Activated T-cell treated with anti-CD3 and anti-CD28 coated beads, Interleukin-2, amount 50 U/mL, for 72 hours (primary cell): ENCODE data around the gene ESYT2. TPM values are rescaled to one million over a fixed set of nuclear protein-coding genes. Genes with fewer than 3 reads are reported as not detected.
"Not testable (repeated sequence)": the region's sequence is repeated elsewhere in the genome, so short reads cannot be mapped to it uniquely, and the experiment has no call there.

ENCODE experiments used
- ATAC-seq, 2 donors: fragments of 150-1000 bp; cut with Tn5 transposase; replicated peaks in 1 of 2; 2 replicates each; pipeline ENCODE4 v1.10.0; 2021; ENCODE audit warnings: moderate library complexity in 2 of 2, mild to moderate bottlenecking in 1 of 2
- DNase-seq, 2 donors: peaks; one replicate each; pipeline ENCODE4 v3.0.0; 2021 to 2022; ENCODE audit warnings: mixed read lengths in 1 of 2
- H3K27ac Mint-ChIP-seq: one replicate; pipeline ENCODE4 v1.8.0; 2022; ENCODE audit warnings: mild to moderate bottlenecking, moderate library complexity, mixed read lengths
- H3K27me3 Mint-ChIP-seq: one replicate; pipeline ENCODE4 v1.8.0; 2022; ENCODE audit warnings: low read depth, mixed read lengths
- H3K36me3 Mint-ChIP-seq, 2 donors: one replicate each; pipeline ENCODE4 v1.8.0; 2022; ENCODE audit warnings: mixed read lengths in 2 of 2, mild to moderate bottlenecking in 1 of 2; ENCODE audit not compliant: insufficient read depth in 2 of 2
- H3K4me1 Mint-ChIP-seq: one replicate; pipeline ENCODE4 v1.8.0; 2022; ENCODE audit warnings: low read depth, mixed read lengths
- H3K4me3 Mint-ChIP-seq, 2 donors: one replicate each; pipeline ENCODE4 v1.8.0; 2022; ENCODE audit warnings: mild to moderate bottlenecking in 2 of 2, mixed read lengths in 2 of 2, moderate library complexity in 2 of 2
- H3K9me3 Mint-ChIP-seq, 2 donors: one replicate each; pipeline ENCODE4 v1.8.0; 2022; ENCODE audit warnings: mixed read lengths in 2 of 2
- total RNA-seq, 2 donors: library from RNA; stranded (reverse); gene quantifications; one replicate each; pipeline ENCODE4 v1.2.3, GENCODE V29; 2022

Gene ESYT2, protein sequence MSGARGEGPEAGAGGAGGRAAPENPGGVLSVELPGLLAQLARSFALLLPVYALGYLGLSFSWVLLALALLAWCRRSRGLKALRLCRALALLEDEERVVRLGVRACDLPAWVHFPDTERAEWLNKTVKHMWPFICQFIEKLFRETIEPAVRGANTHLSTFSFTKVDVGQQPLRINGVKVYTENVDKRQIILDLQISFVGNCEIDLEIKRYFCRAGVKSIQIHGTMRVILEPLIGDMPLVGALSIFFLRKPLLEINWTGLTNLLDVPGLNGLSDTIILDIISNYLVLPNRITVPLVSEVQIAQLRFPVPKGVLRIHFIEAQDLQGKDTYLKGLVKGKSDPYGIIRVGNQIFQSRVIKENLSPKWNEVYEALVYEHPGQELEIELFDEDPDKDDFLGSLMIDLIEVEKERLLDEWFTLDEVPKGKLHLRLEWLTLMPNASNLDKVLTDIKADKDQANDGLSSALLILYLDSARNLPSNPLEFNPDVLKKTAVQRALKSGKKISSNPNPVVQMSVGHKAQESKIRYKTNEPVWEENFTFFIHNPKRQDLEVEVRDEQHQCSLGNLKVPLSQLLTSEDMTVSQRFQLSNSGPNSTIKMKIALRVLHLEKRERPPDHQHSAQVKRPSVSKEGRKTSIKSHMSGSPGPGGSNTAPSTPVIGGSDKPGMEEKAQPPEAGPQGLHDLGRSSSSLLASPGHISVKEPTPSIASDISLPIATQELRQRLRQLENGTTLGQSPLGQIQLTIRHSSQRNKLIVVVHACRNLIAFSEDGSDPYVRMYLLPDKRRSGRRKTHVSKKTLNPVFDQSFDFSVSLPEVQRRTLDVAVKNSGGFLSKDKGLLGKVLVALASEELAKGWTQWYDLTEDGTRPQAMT
- total RNA-seq, result 10 to 100 TPM; 68.6 to 68.8 TPM

DNA sequence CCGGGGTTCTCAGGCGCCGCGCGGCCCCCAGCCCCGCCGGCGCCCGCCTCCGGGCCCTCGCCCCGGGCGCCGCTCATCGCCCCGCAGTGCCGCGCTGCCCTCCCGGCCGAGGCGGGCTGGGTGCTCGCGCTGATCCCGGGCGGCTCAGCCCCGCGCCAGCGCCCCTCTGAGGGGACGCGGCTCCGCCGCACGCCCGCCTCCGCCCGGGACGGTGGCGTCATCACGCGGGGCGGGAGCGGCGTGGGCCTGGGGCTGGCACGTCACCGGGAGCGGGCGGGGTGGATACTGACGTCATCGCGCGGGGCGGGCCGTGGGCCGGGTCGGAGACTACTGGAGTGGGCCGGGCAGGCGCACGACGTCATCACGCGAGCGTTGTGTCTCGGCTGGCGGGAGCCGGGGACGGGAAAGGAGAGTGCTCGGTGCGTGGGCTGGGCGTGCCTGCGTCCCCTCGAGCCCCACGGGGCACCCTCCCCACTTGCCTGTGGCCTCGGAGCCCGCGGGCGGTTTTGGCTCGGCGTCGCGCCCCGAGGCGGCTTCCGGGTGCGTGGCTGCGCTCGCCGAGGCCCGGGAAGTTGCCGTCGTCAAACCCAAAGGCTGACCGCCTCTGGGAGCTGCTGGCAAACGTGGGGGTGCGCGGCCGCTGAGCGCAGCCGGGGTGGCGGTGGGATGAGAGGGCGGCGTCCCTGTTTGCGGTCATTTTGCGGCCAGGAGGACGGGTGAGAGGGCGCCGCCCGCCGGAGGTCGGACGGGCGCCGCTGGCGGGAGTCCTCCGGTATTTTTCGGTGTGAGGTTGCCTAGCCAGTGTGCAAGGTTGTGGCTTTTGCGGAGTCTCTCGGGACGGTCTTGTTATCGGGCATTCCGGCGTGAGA lies at the start of gene ESYT2:
TSS of gene ESYT2 (minus strand) at position 168 of the 869 bp plus-strand sequence. CDS start at position 77, 91 bp downstream.
- DNase-seq (peak; percentile 98 to 100), ATAC-seq (peak; percentile 82 to 85)
- H3K36me3 Mint-ChIP-seq, result peaks cover 7 to 8% of the 10 kb centered on the region in 2 donors
- no peaks in the 10 kb centered on the region for H3K27me3 Mint-ChIP-seq
- peak within 1 kb of the TSS; percentile 89 to 99 for H3K4me3 Mint-ChIP-seq
- H3K4me1 Mint-ChIP-seq, result peaks cover 46% of the 10 kb centered on the region
- H3K9me3 Mint-ChIP-seq, result no peaks in the 10 kb centered on the region
- peak within 1 kb of the TSS; percentile 54 for H3K27ac Mint-ChIP-seq

DNA sequence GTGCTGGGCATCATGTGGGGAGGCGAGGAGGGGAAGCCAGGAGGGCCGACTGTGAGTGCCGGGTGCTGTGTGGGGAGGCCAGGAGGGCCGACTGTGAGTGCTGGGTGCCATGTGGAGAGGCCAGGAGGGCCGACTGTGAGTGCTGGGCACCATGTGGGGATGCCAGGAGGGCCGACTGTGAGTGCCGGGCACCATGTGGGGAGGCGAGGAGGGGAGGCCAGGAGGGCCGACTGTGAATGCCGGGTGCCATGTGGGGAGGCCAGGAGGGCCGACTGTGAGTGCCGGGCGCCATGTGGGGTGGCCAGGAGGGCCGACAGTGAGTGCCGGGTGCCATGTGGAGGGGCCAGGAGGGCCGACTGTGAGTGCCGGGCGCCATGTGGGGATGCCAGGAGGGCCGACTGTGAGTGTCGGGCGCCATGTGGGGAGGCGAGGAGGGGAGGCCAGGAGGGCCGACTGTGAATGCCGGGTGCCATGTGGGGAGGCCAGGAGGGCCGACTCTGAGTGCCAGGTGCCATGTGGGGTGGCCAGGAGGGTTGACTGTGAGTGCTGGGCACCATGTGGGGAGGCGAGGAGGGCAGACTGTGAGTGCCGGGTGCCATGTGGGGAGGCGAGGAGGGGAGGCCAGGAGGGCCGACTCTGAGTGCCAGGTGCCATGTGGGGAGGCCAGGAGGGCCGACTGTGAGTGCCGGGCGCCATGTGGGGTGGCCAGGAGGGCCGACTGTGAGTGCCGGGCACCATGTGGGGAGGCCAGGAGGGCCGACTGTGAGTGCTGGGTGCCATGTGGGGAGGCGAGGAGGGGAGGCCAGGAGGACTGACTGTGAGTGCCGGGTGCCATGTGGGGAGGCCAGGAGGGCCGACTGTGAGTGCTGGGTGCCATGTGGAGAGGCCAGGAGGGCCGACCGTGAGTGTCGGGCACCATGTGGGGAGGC lies 49.1 kb upstream of the ESYT2 start:
- H3K9me3 Mint-ChIP-seq, DNase-seq, H3K27ac Mint-ChIP-seq, H3K4me1 Mint-ChIP-seq, H3K4me3 Mint-ChIP-seq, ATAC-seq, H3K27me3 Mint-ChIP-seq: not testable (repeated sequence)
- peaks cover 0 to 11% of the 10 kb centered on the region in 2 donors for H3K36me3 Mint-ChIP-seq

DNA sequence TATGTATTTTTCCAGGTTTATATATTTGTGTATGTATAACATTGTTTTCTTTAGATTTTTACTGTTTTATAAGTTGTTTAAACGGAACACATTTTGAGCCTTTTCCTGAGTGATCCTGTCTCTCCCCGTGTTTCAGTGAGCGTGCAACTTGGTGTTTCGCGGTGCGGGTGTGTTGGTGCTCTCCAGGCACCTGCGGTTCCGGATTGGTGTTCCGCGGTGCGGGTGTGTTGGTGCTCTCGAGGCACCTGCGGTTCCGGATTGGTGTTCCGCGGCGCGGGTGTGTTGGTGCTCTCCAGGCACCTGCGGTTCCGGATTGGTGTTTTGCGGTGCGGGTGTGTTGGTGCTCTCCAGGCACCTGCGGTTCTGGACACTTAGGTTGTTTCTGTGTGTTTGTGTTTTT lies 47.7 kb upstream of the ESYT2 start:
- no peaks in the 10 kb centered on the region for H3K4me1 Mint-ChIP-seq
- H3K27me3 Mint-ChIP-seq, result no peaks in the 10 kb centered on the region
- no peak overlapping the region for H3K4me3 Mint-ChIP-seq
- peaks cover 0 to 11% of the 10 kb centered on the region in 2 donors for H3K36me3 Mint-ChIP-seq
- DNase-seq, result no peak
- H3K9me3 Mint-ChIP-seq, result no peaks in the 10 kb centered on the region
- ATAC-seq, result no peak
- H3K27ac Mint-ChIP-seq, result no peak overlapping the region

DNA sequence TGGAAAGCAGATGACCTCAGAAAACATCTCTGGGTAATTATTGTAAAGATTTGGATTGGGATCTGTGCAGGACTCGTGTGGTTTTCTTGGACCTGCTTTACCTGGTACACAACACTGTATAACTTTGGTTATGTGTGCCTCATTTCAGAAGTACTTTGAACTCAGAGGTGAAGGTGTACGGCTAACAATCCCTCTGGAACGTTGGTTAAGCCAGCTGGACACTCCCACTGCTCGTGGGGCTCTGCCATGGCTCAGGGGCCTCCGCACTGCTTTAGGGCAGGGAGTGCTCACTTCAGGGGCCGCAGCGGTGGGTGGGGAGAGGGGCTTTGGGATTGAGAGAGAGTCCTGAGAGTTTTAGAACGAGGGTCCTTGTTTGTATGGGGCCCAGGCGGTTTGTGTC lies 40.6 kb upstream of the ESYT2 start:
- Mint-ChIP-seq H3K4me1 (peaks cover 17% of the 10 kb centered on the region), H3K27me3 (no peaks in the 10 kb centered on the region), H3K36me3 (peaks cover 2 to 4% of the 10 kb centered on the region in 2 donors), H3K27ac (no peak overlapping the region), H3K9me3 (no peaks in the 10 kb centered on the region), H3K4me3 (no peak overlapping the region)
- DNase-seq, result no peak
- no peak for ATAC-seq

DNA sequence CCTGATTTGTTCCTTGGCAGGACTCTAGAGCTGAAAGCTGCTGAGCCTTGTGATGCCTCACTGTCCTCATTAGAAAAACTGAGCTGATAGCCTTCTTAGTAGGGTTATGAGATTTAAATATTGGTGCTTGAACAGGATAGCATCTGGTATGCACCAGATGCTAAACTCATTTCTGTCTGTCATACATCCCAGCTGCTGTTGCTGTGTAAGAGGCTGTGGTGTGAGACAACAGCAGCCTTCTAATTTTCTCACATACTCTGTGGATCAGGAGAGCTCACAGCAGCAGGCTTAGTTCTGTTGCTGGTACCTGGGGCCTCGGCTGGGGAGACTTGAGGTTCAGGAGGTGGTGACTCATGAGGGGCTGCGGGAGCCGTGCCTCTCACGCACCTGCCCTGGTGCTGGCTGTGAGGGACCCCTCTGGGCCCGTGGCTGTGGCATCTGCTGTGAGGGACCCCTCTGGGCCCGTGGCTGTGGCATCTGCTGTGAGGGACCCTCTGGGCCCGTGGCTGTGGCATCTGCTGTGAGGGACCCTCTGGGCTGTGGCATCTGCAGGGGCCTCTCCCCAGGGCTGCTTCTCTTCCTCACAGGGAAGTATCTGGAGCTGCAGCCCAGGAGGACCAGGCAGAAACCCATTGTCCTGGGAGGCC lies 39.6 kb upstream of the ESYT2 start:
- Mint-ChIP-seq H3K9me3 (no peaks in the 10 kb centered on the region), H3K36me3 (peaks cover 2 to 6% of the 10 kb centered on the region in 2 donors), H3K27me3 (no peaks in the 10 kb centered on the region), H3K27ac (no peak overlapping the region), H3K4me3 (no peak overlapping the region), H3K4me1 (peaks cover 27% of the 10 kb centered on the region)
- peak in 1 of 2 donors; percentile 36 for ATAC-seq
- DNase-seq, result no peak

DNA sequence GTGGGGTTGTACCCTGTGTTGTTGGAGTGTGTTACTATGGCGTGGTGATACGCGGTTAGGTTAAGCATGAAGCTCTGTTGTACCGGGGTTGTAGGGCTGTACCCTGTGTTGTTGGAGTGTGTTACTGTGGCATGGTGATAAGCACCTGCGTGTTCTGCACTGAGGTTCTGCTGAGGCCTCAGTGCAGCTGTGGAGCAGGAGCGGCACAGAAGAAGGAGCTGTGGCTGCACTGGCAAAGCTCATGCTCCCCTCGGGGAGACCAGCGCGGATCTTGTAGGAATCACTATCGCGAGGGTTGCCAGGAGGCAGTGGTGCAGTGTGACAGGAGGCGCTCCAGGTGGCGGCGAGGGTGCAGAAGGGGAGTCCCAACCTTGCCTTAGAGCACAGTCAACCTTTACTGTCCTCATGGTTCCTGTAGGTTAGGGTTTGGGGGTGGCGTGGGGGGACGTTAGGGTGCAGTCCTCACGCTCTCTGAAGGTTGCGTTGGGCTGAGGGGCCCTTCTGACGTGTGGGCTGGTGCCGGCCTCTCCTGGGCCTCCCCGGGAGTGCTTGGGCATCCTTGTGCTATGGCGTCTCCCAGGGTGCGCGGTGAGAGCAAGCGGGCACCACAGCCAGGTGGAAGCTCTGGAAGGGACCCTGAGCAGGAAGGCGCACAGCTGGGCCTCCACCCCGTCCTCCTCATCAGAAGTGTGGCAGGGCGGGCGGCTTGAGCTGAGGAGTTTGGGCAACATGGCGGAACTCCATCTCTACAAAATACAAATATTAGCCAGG lies 38.1 kb upstream of the ESYT2 start:
- DNase-seq, result no peak
- Mint-ChIP-seq H3K27ac (no peak overlapping the region), H3K36me3 (peaks cover 2 to 6% of the 10 kb centered on the region in 2 donors), H3K9me3 (no peaks in the 10 kb centered on the region), H3K4me3 (no peak overlapping the region), H3K27me3 (no peaks in the 10 kb centered on the region), H3K4me1 (peaks cover 35% of the 10 kb centered on the region)
- ATAC-seq, result no peak

DNA sequence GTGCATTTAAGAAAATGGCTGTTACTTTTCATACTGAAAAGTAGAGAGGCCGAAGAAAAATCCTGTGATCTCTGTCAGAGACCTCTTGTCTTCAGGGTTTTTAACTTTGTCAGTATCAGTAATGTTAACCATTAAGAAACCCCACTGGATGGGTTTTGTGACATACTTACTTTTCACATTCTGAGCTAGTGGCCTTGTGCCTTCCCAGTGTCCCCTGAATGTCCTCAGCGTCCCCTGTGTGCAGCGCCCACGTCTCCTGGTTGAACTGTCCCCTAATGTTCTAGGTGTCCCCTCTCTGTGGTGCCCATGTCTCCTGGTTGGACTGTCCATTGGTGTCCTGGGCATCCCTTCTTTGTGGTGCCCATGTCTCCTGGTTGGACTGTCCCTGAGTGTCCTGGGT lies 36.7 kb upstream of the ESYT2 start:
- H3K4me1 Mint-ChIP-seq, result peaks cover 45% of the 10 kb centered on the region
- no peak overlapping the region for H3K4me3 Mint-ChIP-seq
- H3K36me3 Mint-ChIP-seq, result peaks cover 0 to 1% of the 10 kb centered on the region in 2 donors
- DNase-seq (no peak), ATAC-seq (no peak)
- no peaks in the 10 kb centered on the region for H3K27me3 Mint-ChIP-seq
- H3K9me3 Mint-ChIP-seq, result no peaks in the 10 kb centered on the region
- H3K27ac Mint-ChIP-seq, result no peak overlapping the region

DNA sequence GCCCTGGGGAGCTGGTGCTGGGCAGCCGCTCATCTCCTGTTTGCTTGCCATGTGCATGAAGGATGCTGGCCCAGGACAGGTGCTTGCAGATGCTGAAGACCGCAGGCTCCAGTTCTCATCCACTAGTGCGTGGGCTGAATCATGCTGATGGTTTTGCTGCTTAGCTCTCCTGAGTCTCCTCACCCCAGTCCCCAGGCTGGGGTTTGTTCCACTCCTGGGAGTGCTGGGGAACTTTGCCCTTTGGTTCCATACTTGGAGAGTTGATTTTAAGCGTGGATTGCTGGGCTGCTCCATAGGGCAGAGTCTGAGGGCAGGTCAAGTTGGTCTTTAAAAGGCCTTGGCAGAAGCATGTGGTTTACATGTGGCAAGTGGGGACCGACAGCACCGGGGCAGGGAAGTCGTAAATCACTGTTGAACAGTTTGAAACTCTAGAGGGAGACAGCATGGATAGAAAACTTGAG lies 36.2 kb upstream of the ESYT2 start:
- Mint-ChIP-seq H3K9me3 (no peaks in the 10 kb centered on the region), H3K27me3 (no peaks in the 10 kb centered on the region), H3K4me3 (peak overlapping the region in 1 of 2 donors; percentile 32), H3K36me3 (peaks cover 0 to 1% of the 10 kb centered on the region in 2 donors), H3K4me1 (peaks cover 45% of the 10 kb centered on the region), H3K27ac (no peak overlapping the region)
- DNase-seq (no peak), ATAC-seq (no peak)

DNA sequence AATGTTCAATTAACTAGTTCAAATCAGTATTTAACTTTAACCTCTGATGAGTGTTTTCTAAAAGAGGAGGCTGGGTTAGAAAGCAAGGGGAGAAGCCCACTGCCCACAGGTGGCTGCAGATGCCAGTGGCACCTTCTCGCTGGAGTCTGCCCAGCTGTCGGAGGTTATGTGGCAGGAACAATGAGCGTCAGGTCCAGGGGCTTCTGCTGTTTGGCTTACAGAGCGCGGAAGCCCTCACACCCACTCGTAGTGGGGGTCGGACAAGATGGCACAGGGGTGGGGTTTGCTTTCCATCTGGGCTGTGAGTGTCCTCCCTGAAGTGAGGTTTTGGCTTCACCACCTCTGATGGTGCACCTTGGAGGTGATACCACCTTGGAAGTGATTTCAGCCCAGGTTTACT lies 35.5 kb upstream of the ESYT2 start:
- no peak for DNase-seq
- no peaks in the 10 kb centered on the region for H3K9me3 Mint-ChIP-seq
- H3K4me1 Mint-ChIP-seq, result peaks cover 45% of the 10 kb centered on the region
- no peaks in the 10 kb centered on the region for H3K27me3 Mint-ChIP-seq
- H3K27ac Mint-ChIP-seq, result no peak overlapping the region
- peak overlapping the region; percentile 81 to 86 for H3K4me3 Mint-ChIP-seq
- peaks cover 0 to 1% of the 10 kb centered on the region in 2 donors for H3K36me3 Mint-ChIP-seq
- no peak for ATAC-seq

DNA sequence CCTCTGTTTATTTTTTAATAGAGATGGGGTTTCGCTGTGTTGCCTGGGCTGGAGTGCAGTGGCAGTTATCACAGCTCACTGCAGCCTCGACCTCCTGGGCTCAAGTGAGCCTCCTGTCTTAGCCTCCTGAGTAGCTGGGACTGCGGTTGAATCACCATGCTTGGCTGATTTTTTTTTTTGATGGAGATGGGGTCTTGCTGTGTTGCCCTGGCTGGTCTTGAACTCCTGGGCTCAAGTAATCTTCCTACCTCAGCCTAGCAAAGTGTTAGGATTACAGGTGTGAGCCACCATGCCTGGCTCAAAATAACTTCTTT lies 35.2 kb upstream of the ESYT2 start:
- Mint-ChIP-seq H3K27me3 (no peaks in the 10 kb centered on the region), H3K9me3 (no peaks in the 10 kb centered on the region), H3K36me3 (peaks cover 0 to 1% of the 10 kb centered on the region in 2 donors), H3K4me3 (peak overlapping the region; percentile 81 to 86), H3K4me1 (peaks cover 49% of the 10 kb centered on the region), H3K27ac (peak overlapping the region; percentile 88)
- ATAC-seq (no peak), DNase-seq (no peak)
